HG03521 (cell line): Measurements from ENCODE around the gene MPPED1.

Experiments
- ATAC-seq: cut with Tn5 transposase; IDR thresholded peaks from one replicate; pipeline ENCODE4 v1.9.1; 2021; ENCODE audit warnings: mild to moderate bottlenecking, moderate library complexity; ENCODE audit not compliant: unreplicated experiment

MPPED1 gene

DNA sequence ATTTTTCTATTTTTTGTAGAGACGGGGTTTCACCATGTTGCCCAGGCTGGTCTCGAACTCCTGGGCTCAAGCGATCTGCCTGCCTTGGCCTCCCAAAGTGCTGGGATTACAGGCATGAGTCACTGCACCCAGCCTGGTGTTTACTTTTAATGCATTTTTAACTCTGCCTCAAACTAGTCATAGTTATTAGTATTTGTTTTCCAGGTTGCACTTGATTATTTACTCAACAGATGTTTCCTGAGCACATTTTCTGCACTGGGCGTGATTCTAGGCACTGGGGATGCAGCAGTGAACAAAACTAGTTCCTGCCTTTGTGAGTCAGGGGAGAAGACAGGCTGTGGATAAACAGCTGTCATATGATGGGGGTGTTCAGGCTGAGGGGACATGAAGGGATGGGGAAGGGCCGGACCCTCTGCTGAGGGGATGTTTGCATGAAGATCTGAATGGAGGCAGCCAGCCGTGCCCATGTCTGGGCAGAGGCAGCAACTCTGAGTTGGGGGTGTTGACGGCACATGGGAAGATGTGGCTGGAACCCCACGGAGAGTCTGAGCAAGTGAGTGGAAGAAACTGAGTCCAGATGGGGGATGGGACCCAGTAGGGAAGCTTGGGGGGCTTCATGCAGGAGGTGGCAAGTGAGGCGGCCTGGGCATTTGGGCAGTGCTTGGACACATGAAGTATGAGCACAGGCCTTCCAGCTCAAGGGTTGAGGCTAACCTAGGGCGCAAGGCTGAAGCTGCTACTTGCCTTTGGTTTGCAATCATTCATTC is 34.4 kb downstream of the MPPED1 start:
- ATAC-seq, result no peak

DNA sequence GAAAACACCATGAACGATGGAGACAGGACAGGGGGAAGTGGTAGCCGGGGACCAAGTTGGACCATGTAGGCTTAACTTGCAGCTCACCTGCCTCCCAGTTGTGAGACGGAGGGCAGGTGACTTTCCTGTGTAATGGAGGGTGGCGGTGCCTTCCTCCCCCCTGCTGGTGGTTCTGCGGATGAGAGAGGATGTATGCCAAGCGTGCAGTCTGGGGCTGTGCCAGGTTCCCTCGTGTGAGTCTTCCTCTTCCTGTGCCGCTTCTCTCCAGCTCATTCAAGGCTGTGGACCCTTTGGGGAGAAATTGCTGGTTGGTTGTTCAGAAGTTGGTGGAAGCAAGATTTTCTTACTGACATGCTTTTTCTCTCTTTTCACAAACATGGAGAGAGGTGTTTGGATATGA is 35.1 kb downstream of the MPPED1 start:
- ATAC-seq, result no peak

DNA sequence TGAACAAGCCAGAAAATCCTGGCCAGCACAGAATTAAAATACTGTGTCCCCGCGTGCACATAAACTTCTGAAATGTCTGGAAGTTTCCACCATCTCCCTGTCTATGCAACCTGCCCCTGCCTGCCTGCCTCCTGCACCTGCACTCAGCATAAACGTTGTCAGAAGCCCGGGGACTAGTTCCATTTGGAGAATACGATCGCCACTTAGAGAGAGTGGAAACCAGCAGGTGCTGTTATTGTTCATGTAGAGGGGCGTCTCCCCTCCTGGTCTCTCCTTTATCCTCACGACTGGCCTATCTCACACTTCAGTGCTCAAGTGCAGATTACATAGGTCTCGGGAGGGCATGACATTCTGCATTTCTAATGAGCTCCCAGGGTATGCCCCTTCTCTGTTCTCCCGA is 35.6 kb downstream of the MPPED1 start:
- ATAC-seq, result no peak

DNA sequence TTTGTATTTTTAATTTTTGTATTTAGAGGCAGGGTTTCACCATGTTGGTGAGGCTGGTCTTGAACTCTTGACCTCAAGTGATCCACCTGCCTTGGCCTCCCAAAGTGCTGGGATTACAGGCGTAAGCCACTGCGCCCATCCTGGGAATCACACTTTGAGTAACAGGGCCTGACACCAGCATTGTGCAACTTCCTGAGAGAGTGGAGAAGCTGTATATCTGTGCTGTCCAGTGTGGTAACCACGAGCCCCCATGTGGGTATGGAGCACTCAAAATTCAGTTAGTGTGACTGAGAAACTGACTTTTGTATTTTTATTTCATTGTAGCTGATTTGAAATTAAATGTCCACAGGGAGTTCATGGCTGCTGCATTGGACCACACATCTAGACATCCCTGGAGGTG is 36.2 kb downstream of the MPPED1 start:
- no peak for ATAC-seq

DNA sequence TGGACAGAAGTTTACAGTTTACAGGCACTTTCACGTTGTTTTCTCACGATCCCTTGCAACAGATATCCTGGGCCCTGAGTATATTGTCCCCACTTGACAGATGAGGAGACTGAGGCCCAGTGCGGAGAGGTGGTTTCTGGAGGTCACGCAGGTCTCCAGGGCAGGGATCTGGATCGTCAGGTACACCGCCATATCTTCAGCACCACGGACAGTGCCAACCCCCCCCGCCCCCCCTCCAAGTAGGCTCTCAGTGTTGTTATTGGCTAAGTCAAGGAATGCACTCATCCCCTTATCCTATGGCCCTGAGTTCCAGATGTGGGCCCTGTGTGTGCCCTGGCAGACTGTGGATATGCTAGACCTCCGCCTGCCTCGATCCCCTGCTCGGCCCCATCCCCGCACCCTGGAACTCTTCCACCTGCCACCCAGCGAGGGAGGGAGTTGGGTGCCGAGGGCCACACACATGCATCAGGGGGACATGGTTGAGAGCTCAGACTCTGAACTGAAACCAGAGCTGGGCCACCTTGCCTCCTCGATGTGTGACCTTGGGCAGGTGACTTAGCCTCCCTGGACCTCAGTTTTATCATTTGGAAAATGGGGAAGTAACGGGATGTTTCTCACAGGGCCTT is 37.5 kb downstream of the MPPED1 start:
- ATAC-seq, result no peak

DNA sequence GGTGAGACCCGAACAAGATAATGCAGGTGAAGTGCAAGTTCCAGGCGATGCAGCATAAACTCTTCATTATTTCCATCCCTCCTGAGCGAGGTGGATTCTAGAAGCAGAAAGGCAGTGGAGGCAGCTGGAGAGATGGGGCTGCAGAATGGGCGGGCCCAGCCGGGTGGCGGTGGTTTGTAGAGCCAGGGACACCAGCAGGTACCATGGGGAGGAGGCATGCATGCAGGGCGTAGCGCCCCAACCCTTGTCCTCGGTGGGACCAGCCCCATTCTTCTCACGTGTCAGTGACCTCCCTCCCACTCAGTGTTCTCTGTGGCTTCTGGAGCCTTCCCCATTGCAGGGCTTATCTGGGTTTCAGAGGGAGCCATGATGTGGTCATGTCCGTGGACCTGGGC is 38.0 kb downstream of the MPPED1 start:
- no peak for ATAC-seq

DNA sequence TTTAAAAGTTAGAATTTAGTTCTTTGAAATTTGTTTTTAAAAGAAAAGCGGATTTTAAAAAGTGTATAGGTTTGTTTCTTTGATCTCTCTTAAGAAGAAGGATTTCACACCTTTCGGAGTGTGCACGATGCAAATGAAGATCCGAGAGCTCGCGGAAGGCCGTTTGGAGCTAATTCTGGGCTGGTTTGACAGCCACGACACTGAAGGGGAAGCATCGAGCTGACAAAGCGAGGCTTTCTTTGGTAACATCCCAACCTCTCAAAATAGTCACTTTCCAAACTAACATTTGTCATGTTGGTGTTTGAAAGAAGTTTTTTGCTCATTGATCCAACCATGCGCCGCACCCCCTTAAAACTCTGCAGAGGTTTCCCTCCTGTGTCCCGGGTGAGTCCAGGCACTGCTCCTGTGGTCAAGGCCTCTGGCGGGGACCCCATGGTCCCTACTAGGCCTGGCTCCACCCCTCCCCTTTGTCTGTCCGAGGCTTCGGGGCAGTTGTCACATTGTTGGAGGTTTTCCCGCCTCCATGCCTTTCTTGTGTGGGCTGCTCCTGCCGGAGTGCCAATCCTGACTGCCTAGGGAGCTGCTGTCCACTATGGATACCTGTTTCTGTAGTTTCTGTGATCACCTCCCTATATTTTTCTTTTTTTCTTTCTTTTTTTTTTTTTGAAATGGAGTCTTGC is 39.7 kb downstream of the MPPED1 start:
- ATAC-seq, result no peak

DNA sequence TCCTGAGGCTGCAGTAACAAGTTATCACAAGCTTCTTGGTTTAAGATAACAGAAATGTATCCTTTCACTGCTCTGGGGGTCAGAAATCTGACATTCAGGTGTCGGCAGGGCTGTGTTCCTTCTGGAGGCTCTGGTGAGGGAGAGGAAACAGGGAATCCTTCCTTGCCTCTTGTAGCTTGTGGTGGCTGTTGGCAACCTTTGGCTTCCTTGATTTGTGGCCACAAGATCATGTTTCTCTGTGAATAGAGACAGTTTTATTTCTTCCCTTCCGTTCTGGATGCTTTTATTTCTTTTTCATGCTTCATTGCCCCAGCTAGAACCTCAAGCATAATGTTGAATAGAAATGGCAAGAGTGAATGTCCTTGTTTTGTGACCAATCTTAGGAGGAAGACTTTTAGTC is 44.0 kb downstream of the MPPED1 start:
- no peak for ATAC-seq

DNA sequence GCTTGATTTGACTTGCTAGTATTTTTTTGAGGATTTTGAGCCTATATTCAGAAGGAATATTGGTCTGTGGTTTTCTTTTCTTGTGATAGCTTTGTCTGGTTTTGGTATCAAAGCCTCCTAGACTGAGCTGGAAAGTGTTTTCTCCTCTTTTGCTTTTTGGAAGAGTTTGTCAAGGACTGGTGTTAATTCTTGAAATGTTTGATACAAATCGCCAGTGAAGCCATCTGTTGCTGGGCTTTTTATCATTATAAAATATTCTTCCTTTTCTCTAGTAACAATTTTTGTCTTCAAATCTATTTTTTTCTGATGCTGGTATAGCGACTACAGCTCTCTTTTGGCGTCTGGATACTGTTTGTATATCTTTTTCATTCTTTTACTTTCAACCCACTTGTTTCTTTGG is 45.2 kb downstream of the MPPED1 start:
- no peak for ATAC-seq

DNA sequence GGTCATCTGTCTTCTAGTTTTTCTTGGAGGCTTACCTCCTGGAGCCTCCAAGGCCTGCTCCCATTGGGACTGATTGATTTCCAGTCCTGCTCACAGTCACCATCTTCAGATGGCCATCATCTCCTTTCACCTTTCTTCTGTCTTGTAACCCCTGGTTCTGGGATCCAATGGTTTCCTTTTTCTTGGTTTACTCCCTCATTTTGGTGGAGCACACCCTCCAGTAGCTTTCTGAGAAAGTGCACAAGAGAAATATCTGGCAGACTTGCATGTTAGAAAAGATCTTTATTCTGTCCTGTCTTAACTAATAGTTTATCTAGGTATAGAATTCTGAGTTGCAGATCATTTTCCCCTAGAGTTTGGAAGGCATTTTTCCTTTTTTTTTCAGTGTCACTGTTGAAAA is 50.9 kb downstream of the MPPED1 start:
- no peak for ATAC-seq

DNA sequence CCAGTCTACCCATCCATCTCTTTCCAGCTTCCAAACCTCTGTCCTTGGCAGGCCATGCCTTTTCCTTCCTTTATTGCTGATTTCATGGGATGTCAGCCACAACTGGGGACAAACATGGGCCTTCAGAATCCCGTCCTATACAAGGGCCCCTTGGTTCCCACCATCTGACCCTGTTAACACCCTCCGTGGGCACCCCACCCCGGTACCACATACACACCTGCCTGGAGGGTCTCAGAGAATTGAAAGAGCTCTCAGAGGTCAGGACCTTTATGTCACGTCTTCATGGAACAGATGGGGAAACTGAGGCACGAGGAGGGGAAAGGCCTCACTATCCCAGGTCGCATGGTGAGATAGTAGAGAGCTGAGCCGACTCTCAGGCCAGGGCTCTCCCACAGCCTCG is 53.0 kb downstream of the MPPED1 start:
- ATAC-seq, result no peak

DNA sequence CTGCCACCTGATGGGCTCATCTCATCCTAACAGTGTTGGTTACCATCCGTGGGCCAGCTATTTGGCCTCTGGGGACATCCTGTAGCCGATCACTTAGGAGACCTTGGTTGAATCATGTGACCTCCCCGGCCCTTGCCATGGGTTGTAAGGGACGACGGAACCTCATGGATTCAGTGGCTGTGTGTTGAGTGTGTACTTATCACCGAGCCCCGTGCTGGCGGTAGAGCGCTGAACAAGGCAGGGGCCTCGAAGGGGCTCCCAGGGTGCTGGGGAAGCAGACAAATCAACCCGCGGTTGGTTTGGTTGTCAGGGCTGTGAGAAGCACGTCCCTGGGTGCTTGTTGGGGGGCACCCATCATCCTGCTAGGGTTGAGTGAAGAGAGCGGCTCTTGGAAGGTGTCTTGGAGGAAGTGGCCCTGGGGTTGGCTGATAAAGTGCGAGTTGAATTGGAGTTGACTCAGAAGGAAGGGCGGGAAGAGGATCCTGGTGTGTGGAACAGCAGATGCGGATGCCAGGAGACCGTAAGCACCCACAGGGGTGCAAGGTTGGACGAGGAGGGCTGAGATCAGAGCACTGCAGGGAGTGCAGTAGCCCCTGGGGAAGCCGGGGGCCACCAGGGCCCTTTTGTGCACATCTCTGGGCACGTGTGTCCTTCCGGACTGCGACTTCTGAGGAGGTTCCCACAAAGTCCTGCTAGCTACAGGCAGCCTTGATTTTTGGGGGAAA is 53.6 kb downstream of the MPPED1 start:
- ATAC-seq, result no peak

DNA sequence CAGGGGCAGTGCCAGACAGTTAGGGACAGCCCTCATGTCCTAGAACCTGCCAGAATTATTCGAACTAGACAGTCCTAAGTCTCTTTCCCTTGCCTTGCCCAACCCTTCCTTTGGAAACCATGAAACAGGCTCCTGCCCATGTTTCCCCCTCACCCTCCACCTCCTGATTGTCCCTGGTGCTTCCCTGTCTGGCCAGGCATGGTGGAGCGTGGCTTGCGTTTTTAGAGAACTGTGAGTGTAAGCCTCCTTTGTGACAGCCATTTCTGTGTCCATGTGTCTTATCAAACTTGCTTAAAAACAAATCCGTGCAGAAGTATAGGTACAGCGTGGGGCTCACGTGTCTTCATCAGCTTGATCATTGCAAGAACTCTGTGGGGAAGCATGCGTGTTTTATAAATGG is 54.9 kb downstream of the MPPED1 start:
- ATAC-seq, result no peak

DNA sequence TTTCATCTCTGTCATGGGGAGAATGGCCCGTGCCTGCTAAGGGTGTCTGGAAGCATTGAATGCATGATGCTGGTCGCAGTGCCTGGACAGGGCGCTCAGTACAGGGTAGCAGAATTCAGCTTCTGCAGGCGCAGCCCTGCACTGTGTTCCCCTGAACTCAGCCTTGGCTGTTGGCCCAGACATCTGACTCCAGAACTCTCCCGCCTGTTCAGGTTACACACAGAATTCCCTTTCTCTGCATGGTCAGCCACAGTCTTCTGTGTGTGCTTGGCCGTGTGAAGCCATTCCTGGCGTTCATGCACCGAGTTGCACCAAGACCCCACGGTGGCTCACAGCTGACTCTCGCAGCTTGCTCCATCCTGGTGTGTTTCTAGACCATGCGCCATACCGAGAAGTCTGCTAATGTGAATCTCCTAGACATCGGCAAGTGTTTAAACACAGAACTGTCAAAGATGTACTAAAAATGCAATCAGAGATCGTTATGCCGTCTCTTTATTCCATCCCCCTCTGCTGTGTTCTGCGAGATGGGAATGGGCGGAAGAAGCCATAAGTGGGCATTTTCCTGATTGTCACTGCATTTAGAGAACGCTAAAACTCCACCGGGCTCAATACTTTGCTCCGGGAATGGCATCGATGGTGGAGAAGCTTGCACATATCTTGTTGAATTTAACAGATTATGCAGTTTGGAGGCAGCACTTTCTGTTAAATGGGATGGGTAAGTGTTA is 55.6 kb downstream of the MPPED1 start:
- ATAC-seq, result no peak

DNA sequence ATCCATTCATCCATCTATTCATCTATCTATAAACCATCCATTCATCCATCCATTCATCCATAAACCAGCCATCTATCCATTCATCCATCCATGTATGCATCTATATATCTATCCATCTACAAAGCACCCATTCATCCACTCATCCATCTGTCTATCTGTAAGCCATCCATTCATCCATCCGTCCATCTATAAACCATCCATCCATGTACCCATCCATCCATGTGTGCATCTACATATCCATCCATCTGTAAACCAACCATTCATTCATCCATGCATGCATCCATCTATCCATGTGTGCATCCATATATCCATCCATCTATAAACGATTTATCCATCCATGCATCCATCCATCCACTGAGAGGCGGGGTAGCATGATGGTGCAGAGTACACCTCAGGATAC is 58.4 kb downstream of the MPPED1 start:
- no peak for ATAC-seq

DNA sequence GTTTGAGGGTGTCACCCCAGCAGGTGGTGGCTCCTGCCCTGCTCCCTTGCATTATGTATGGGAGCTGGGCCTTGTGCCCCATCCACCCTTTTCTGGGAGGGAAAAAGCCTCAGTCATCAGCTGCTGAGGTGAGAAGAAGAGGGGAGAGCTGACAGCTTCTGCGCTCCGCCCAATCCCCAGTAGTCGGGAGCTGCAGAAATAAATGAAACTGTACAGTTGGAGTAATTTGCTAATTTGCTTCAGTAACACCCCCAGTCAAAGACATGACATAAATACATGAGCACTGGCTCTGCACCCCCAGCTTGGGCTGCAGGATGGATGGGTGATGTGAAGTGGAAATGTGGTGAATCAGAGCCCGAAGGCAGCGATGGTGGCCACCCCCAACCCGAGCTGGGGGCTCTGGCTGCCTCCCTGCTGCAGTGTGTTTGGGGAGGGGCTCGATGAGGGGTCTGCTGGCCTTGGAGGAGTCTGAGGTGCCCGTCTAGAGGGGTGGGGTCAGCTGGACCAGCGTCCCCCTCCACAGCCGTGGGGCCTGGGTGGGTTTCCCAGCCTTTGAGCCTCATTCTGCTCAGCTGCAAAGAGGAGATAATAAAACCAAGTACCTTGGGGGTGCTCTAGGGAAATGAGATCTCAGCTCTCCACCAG is 59.2 kb downstream of the MPPED1 start:
- ATAC-seq, result no peak

DNA sequence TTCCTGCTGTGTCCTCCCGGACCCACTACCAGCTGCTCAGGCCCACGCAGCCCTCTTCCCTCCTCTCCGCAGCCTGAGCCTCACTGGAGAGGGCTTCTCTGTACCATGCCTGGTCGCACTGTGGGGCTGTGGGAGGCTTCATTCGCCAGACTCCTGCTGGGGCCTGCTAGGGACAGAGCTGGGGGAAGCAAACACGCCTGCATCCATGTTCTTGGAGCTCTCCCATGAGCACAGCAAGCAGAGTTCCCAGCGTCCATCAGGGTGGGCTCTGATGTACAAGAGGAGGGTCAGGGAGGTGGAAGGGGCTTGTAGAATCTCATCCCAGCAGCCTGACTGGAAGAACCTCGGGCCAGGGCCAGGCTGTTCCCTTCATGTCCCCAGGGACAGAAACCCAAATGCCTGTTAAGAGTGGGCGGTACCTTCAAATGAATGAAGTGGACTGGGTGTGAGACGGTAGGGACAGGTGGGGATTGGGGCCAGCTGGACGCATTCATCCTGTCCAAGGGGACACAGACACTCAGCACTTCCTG is 59.9 kb downstream of the MPPED1 start:
- ATAC-seq, result no peak

DNA sequence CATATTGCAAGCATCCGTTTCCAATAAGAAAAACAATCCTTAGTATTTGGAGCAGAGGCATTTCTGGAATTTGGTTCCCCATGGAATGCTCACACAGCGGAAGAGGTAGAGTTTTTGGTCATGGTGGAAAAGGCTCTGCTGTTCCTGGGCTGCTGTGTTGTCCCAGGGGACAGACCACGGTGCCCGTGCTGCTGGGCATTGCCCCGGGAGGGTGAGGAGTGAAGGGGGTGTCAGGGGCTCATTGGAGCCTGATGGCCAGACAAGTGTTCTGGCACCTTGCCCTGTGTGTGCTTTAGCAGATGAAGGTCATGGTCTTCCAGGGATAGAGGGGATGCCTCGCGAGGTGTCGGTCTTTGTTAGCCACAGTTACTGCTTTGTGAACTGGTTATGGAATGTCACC is 61.2 kb downstream of the MPPED1 start:
- no peak for ATAC-seq

DNA sequence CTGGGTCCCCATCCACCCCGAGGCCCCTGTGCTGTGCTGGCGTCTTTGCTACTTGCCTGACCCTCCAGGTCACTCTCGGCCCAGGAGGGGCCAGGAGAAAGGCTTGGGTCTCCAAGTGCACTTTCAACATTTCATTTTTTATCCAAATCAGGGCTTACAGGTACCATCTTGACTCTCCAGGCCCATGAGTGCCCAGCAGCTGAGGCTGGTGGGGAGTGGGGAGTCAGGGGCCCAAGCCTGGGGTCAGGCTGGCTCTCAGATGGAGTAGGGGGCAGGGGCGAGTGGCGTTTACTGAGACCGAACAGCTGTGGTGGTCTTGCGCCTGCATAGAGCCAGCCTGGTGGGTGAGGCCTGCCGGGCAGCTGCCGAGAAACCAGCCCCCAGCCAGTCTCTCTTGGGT is 61.6 kb downstream of the MPPED1 start:
- ATAC-seq, result no peak
